BLaER1 treated with 17β-estradiol and CSF1 and Interleukin-3, amounts not matched to agents 10 nM and 100 nM (cell line): ENCODE measurements around the gene MTREX.

Experiments
- H3K27ac ChIP-seq, 11 experiments: shearing (Covaris generic); formaldehyde crosslinking; 2 replicates each; pipeline ENCODE4 v1.8.1; 2022
- H3K27me3 ChIP-seq, 11 experiments: shearing (Covaris generic); formaldehyde crosslinking; 2 replicates each; pipeline ENCODE4 v1.8.1; 2022
- H3K36me3 ChIP-seq, 11 experiments: shearing (Covaris generic); formaldehyde crosslinking; 2 replicates each; pipeline ENCODE4 v1.8.1; 2022
- H3K4me1 ChIP-seq, 10 experiments: shearing (Covaris generic); formaldehyde crosslinking; 2 replicates each; pipeline ENCODE4 v1.8.1; 2022
- H3K4me2 ChIP-seq, 11 experiments: shearing (Covaris generic); formaldehyde crosslinking; 2 replicates each; pipeline ENCODE4 v1.8.1; 2022
- H3K4me3 ChIP-seq, 10 experiments: shearing (Covaris generic); formaldehyde crosslinking; 2 replicates each; pipeline ENCODE4 v1.8.1; 2022
- H3K9ac ChIP-seq, 11 experiments: shearing (Covaris generic); formaldehyde crosslinking; 2 replicates each; pipeline ENCODE4 v1.8.1; 2022
- H3K9me3 ChIP-seq, 11 experiments: shearing (Covaris generic); formaldehyde crosslinking; replicated peaks in 1 of 11; 2 replicates each; pipeline ENCODE4 v1.8.1; 2022
- H4K20me1 ChIP-seq, 11 experiments: shearing (Covaris generic); formaldehyde crosslinking; 2 replicates each; pipeline ENCODE4 v1.8.1; 2022
- Cebpa-rat ChIP-seq, 11 experiments: shearing (Covaris generic); IDR thresholded peaks; 2 replicates each; pipeline ENCODE4 v1.8.1; 2022

The MTREX gene

GRCh38 chr5:55319491-55319890, 11.7 kb downstream of the MTREX start:
- peaks cover 38 to 100% (median 85%) of the 10 kb centered on the region in 11 experiments; a peak in 21 of 22 replicates for H4K20me1 ChIP-seq
- H3K4me2 ChIP-seq: no peak overlapping the region
- H3K4me1 ChIP-seq: peaks cover 0 to 7% (median 0%) of the 10 kb centered on the region in 10 experiments; a peak in 4 of 20 replicates
- peaks cover 32 to 85% (median 55%) of the 10 kb centered on the region in 11 experiments for H3K36me3 ChIP-seq
- H3K9me3 ChIP-seq: peaks cover 18 to 39% (median 35%) of the 10 kb centered on the region in 11 experiments; a peak in 21 of 22 replicates
- TF ChIP-seq Cebpa-rat (IDR thresholded peaks at IDR 0.05): no peak
- no peaks in the 10 kb centered on the region for H3K27me3 ChIP-seq
- no peak overlapping the region for H3K27ac ChIP-seq
- no peak overlapping the region for H3K4me3 ChIP-seq
- no peak overlapping the region for H3K9ac ChIP-seq

DNA sequence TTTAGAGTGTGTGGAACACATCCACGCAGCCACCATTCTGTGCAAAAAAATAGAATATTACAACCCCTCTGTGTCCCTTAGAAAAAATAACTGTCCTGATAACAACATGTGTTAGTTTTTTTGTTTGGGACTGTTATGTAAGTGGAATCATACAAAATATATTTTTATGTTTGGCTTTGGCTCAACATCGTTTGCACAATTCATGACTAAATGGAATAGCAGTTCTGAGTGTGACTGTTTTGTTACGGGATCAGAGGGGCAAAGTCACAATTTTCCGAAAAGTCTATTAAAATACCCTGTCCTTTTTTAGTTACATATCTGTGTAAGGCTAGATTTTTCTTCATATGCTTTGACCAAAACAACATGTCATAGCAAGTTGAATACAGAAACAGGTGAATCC, 12.8 kb downstream of the MTREX start:
- no peak overlapping the region for H3K4me3 ChIP-seq
- no peak overlapping the region for H3K9ac ChIP-seq
- no peak for TF ChIP-seq Cebpa-rat (IDR thresholded peaks at IDR 0.05)
- H3K9me3 ChIP-seq: peaks cover 16 to 28% (median 26%) of the 10 kb centered on the region in 11 experiments; a peak in 21 of 22 replicates
- peaks cover 38 to 98% (median 86%) of the 10 kb centered on the region in 11 experiments; a peak in 21 of 22 replicates for H4K20me1 ChIP-seq
- H3K4me1 ChIP-seq: peaks cover 0 to 3% (median 0%) of the 10 kb centered on the region in 10 experiments; a peak in 1 of 20 replicates
- H3K4me2 ChIP-seq: no peak overlapping the region
- no peaks in the 10 kb centered on the region for H3K27me3 ChIP-seq
- H3K27ac ChIP-seq: no peak overlapping the region
- H3K36me3 ChIP-seq: peaks cover 35 to 84% (median 52%) of the 10 kb centered on the region in 11 experiments

DNA sequence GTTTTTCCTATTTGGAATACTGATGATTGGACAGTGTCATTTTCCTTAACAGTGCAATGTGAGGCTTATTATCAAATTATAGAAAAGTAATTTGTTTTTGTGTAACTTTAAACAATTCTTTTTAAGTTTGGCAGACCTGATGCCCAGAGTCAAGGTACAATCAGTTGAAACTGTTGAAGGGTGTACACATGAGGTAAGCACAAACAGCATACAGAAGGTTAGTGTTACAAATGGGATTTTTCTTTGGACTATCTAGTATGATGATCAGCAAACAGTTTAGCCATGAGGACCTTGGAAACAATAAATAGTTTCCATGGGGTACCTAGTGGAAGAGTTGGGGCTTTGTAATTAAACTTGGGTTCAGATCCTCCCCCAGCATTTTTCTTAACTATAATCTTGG, 16.2 kb downstream of the MTREX start:
- no peak overlapping the region for H3K9ac ChIP-seq
- peaks cover 34 to 97% (median 74%) of the 10 kb centered on the region in 11 experiments; a peak in 20 of 22 replicates for H4K20me1 ChIP-seq
- TF ChIP-seq Cebpa-rat (IDR thresholded peaks at IDR 0.05): no peak
- H3K4me1 ChIP-seq: no peaks in the 10 kb centered on the region
- no peak overlapping the region for H3K4me2 ChIP-seq
- H3K4me3 ChIP-seq: no peak overlapping the region
- no peak overlapping the region for H3K27ac ChIP-seq
- H3K9me3 ChIP-seq: no peaks in the 10 kb centered on the region
- peaks cover 54 to 86% (median 60%) of the 10 kb centered on the region in 11 experiments for H3K36me3 ChIP-seq
- H3K27me3 ChIP-seq: no peaks in the 10 kb centered on the region

GRCh38 chr5:55324815-55325418, 17.1 kb downstream of the MTREX start:
- H3K4me1 ChIP-seq: peaks cover 0 to 6% (median under 1%) of the 10 kb centered on the region in 10 experiments; a peak in 7 of 20 replicates
- no peak overlapping the region for H3K9ac ChIP-seq
- H3K27ac ChIP-seq: no peak overlapping the region
- no peak overlapping the region for H3K4me2 ChIP-seq
- H3K27me3 ChIP-seq: no peaks in the 10 kb centered on the region
- peaks cover 61 to 89% (median 69%) of the 10 kb centered on the region in 11 experiments for H3K36me3 ChIP-seq
- H3K9me3 ChIP-seq: no peaks in the 10 kb centered on the region
- peaks cover 27 to 96% (median 69%) of the 10 kb centered on the region in 11 experiments; a peak in 20 of 22 replicates for H4K20me1 ChIP-seq
- TF ChIP-seq Cebpa-rat (IDR thresholded peaks at IDR 0.05): no peak
- no peak overlapping the region for H3K4me3 ChIP-seq

DNA sequence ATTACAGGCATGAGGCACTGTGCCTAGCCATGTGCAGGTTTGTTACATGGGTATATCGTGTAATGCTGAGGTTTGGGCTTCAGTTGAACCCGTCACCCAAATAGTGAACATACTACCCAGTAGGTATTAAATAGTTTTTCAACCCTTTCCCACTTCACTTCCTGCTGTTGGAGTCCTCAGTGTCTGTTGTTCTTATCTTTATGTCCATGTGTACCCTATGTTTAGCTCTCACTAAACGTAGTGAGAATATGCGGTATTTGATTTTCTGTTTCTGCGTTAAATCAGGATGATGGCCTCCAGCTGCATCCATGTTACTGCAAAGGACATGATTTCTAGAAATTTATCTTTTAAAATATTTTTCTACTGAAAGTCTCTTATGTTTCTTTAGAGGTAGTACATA, 17.8 kb downstream of the MTREX start:
- peaks cover 25 to 93% (median 66%) of the 10 kb centered on the region in 11 experiments; a peak in 20 of 22 replicates for H4K20me1 ChIP-seq
- peaks cover 66 to 91% (median 76%) of the 10 kb centered on the region in 11 experiments for H3K36me3 ChIP-seq

DNA sequence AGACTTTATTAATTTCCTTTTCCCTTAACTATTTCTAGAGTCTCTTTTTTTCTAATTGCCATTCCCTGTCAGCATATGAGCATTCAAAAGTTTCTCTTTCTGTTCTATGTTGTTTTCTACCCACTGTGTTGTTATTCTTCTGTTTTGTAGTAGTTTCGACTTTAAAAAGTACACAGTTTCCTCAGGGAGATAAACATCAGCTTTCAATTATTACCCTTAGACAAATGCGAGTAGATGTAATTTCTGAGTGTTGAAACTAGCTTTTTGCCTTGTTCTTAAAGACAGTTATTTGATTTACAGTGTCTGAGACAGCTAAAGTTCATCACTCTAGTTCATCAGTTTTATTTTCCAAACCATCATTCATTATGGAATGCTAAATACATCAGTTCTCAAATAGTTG, 19.5 kb downstream of the MTREX start:
- H3K9ac ChIP-seq: no peak overlapping the region
- H3K36me3 ChIP-seq: peaks cover 79 to 99% (median 90%) of the 10 kb centered on the region in 11 experiments
- TF ChIP-seq Cebpa-rat (IDR thresholded peaks at IDR 0.05): no peak
- H3K4me2 ChIP-seq: no peak overlapping the region
- peaks cover 18 to 77% (median 51%) of the 10 kb centered on the region in 11 experiments; a peak in 20 of 22 replicates for H4K20me1 ChIP-seq
- no peaks in the 10 kb centered on the region for H3K27me3 ChIP-seq
- H3K4me3 ChIP-seq: no peak overlapping the region
- H3K9me3 ChIP-seq: no peaks in the 10 kb centered on the region
- H3K4me1 ChIP-seq: peaks cover 0 to 13% (median 4%) of the 10 kb centered on the region in 10 experiments; a peak in 7 of 20 replicates
- no peak overlapping the region for H3K27ac ChIP-seq

More for the DNA sequence above, 17.8 kb downstream of the MTREX start:
- Histone ChIP-seq H3K4me2 (no peak overlapping the region), H3K9me3 (no peaks in the 10 kb centered on the region), H3K9ac (no peak overlapping the region), H3K27ac (no peak overlapping the region), H3K4me3 (no peak overlapping the region), H3K27me3 (no peaks in the 10 kb centered on the region), H3K4me1 (peaks cover 0 to 13% (median 4%) of the 10 kb centered on the region in 10 experiments; a peak in 7 of 20 replicates)
- TF ChIP-seq Cebpa-rat (IDR thresholded peaks at IDR 0.05): no peak

DNA sequence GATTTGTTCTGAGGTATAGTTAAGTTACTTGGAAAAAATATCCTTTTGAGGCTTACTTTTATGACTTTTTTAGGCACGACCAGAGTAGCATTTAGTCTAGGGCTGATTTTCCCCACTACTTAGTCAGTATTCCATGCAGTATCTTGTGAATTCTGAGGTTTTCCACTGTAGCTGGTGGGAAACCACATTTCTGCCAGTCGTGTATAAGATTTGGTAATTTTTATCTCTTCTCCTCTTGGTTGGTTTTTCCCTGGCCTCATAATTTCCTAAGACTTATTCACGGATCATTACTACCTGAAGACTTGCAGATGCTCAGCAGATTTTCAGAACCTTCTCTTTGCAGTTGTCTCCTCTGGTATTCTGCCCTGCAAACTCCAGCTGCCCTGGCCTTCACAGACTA, 23.5 kb downstream of the MTREX start:
- Histone ChIP-seq H3K27ac (no peak overlapping the region), H3K4me1 (peaks cover 0 to 13% (median 4%) of the 10 kb centered on the region in 10 experiments; a peak in 7 of 20 replicates), H3K9ac (no peak overlapping the region), H3K4me2 (no peak overlapping the region), H3K4me3 (no peak overlapping the region), H3K9me3 (no peaks in the 10 kb centered on the region), H3K27me3 (no peaks in the 10 kb centered on the region), H3K36me3 (peaks cover 82 to 100% (median 91%) of the 10 kb centered on the region in 11 experiments), H4K20me1 (peaks cover 11 to 68% (median 31%) of the 10 kb centered on the region in 11 experiments; a peak in 17 of 22 replicates)
- TF ChIP-seq Cebpa-rat (IDR thresholded peaks at IDR 0.05): no peak

DNA sequence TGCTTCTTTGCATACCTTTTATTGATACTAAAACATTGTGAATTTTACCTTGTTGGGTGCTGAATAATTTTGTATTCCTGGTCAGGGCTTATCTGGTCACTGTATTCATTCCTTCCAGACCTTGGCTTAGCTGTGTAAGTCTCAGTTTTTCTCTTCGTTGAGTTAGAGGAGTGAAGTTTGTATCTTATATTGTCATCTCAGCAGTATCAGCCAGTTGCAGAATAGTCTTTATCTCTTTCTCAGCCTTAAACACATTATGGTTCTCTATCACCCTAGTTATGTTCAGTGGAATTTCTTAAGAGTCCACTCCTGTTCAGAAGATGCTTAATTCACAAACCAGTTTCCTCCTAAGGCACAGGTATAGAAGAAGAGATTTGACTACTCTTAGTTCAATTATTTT, 25.2 kb downstream of the MTREX start:
- no peak for TF ChIP-seq Cebpa-rat (IDR thresholded peaks at IDR 0.05)
- Histone ChIP-seq H3K27ac (no peak overlapping the region), H4K20me1 (peaks cover 4 to 70% (median 35%) of the 10 kb centered on the region in 11 experiments; a peak in 16 of 22 replicates)

DNA sequence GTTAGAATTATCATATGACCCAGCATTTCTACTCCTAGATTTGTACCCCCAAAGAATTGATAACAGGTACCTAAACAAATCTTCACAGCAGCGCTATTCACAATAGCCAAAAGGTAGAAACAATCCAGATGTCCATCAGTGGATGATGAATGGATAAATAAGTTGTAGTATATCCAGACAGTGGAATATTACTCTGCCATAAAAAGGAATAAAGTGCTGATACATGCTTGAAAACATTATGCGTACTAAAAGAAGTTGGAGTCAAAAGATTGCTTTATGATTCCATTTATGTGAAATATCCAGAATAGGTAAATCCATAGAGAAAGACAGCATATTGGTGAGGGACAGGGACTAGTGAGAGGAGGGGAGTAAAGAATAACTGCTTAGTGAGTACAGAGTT, 26.0 kb downstream of the MTREX start:
- no peak overlapping the region for H3K4me3 ChIP-seq
- H4K20me1 ChIP-seq: peaks cover 7 to 77% (median 42%) of the 10 kb centered on the region in 11 experiments; a peak in 18 of 22 replicates
- TF ChIP-seq Cebpa-rat (IDR thresholded peaks at IDR 0.05): no peak
- peaks cover 70 to 95% (median 81%) of the 10 kb centered on the region in 11 experiments for H3K36me3 ChIP-seq
- H3K27ac ChIP-seq: no peak overlapping the region
- H3K4me1 ChIP-seq: peaks cover 0 to 14% (median 4%) of the 10 kb centered on the region in 10 experiments; a peak in 10 of 20 replicates
- no peaks in the 10 kb centered on the region for H3K27me3 ChIP-seq
- H3K9me3 ChIP-seq: no peaks in the 10 kb centered on the region
- H3K4me2 ChIP-seq: no peak overlapping the region
- H3K9ac ChIP-seq: no peak overlapping the region

More for the DNA sequence above, 25.2 kb downstream of the MTREX start:
- Histone ChIP-seq H3K4me3 (no peak overlapping the region), H3K4me1 (peaks cover 0 to 13% (median 4%) of the 10 kb centered on the region in 10 experiments; a peak in 8 of 20 replicates), H3K9me3 (no peaks in the 10 kb centered on the region), H3K27me3 (no peaks in the 10 kb centered on the region), H3K4me2 (no peak overlapping the region), H3K36me3 (peaks cover 75 to 97% (median 86%) of the 10 kb centered on the region in 11 experiments), H3K9ac (no peak overlapping the region)
